Measurements from ENCODE around the gene STAB1.

Gene STAB1

GRCh38 chr3:52536369-52537164, 41.4 kb downstream of the STAB1 start, which contains the start of gene UQCC5:
Gene UQCC5 (plus strand): TSS chr3:52536605. CDS start chr3:52536756, 151 bp downstream.
- peak; percentile 97 for DNase-seq

GRCh38 chr3:52537165-52537620, 42.1 kb downstream of the STAB1 start:
- DNase-seq = no peak

GRCh38 chr3:52537726-52538421, 42.7 kb downstream of the STAB1 start:
- no peak for DNase-seq

- no peak for DNase-seq
Observed at GRCh38 chr3:52539010-52539653, 44.0 kb downstream of the STAB1 start.

- no peak for DNase-seq
Observed at GRCh38 chr3:52541050-52541449, 45.9 kb downstream of the STAB1 start.

GRCh38 chr3:52544937-52545336, 49.8 kb downstream of the STAB1 start:
- DNase-seq = no peak

GRCh38 chr3:52546111-52546901, 51.2 kb downstream of the STAB1 start:
- DNase-seq = no peak

GRCh38 chr3:52547143-52547542, 52.0 kb downstream of the STAB1 start:
- DNase-seq = no peak

GRCh38 chr3:52551118-52551517, 56.0 kb downstream of the STAB1 start:
- no peak for DNase-seq

- DNase-seq = no peak
Observed at GRCh38 chr3:52552089-52552488, 57.0 kb downstream of the STAB1 start.

GRCh38 chr3:52554026-52554755, 59.1 kb downstream of the STAB1 start:
- no peak for DNase-seq

- DNase-seq = no peak
Observed at GRCh38 chr3:52555056-52555455, 59.9 kb downstream of the STAB1 start.

- no peak for DNase-seq
Observed at GRCh38 chr3:52557011-52557960, 62.1 kb downstream of the STAB1 start.

GRCh38 chr3:52558436-52558835, 63.3 kb downstream of the STAB1 start:
- no peak for DNase-seq

GRCh38 chr3:52561028-52561747, 66.0 kb downstream of the STAB1 start:
- DNase-seq = no peak

GRCh38 chr3:52563984-52564383, 68.8 kb downstream of the STAB1 start:
- no peak for DNase-seq

- no peak for DNase-seq
Observed at GRCh38 chr3:52568069-52568468, 72.9 kb downstream of the STAB1 start.

GRCh38 chr3:52570076-52570475, 74.9 kb downstream of the STAB1 start:
- no peak for DNase-seq

GRCh38 chr3:52572221-52572620, 77.1 kb downstream of the STAB1 start:
- DNase-seq = no peak

Data from stimulated activated CD4-positive, alpha-beta T cell treated with anti-CD3 and anti-CD28 coated beads, Interleukin-4, amount 100 ng/mL, for 1 hour (primary cell).